ENCODE measurements around the gene NPAS2.

The NPAS2 gene

GRCh38 chr2:100993294-100993693 is 173.4 kb downstream of the NPAS2 start:
- no peak for TF ChIP-seq CTCF (IDR thresholded peaks at IDR 0.05; ENCODE audit: low read length, missing control alignments)
- no peak for DNase-seq (ENCODE audit: low read depth)
- no peak overlapping the region for H3K4me3 ChIP-seq (replicated peaks; ENCODE audit: low read depth, low read length)

- no peak for DNase-seq (ENCODE audit: low read depth)
- TF ChIP-seq CTCF (IDR thresholded peaks at IDR 0.05; ENCODE audit: low read length, missing control alignments) = no peak
- no peak overlapping the region for H3K4me3 ChIP-seq (replicated peaks; ENCODE audit: low read depth, low read length)
These were observed 175.6 kb downstream of the NPAS2 start for GRCh38 chr2:100995309-100996075.

- no peak overlapping the region for H3K4me3 ChIP-seq (replicated peaks; ENCODE audit: low read depth, low read length)
- no peak for DNase-seq (ENCODE audit: low read depth)
- no peak for TF ChIP-seq CTCF (IDR thresholded peaks at IDR 0.05; ENCODE audit: low read length, missing control alignments)
These were observed 177.7 kb downstream of the NPAS2 start for GRCh38 chr2:100997509-100998234.

- H3K4me3 ChIP-seq (replicated peaks; ENCODE audit: low read depth, low read length) = no peak overlapping the region
- TF ChIP-seq CTCF (IDR thresholded peaks at IDR 0.05; ENCODE audit: low read length, missing control alignments) = no peak
- no peak for DNase-seq (ENCODE audit: low read depth)
These were observed 178.3 kb downstream of the NPAS2 start for GRCh38 chr2:100998235-100998573.

GRCh38 chr2:100999995-101000394 is 180.1 kb downstream of the NPAS2 start:
- no peak for TF ChIP-seq CTCF (IDR thresholded peaks at IDR 0.05; ENCODE audit: low read length, missing control alignments)
- H3K4me3 ChIP-seq (replicated peaks; ENCODE audit: low read depth, low read length) = no peak overlapping the region

GRCh38 chr2:101001691-101002561 is 182.0 kb downstream of the NPAS2 start, which contains the start of gene RPL31:
RPL31 (plus strand) TSS chr2:101002289; CDS start chr2:101002702, 413 bp downstream.
- peak within 1 kb of the TSS; percentile 94 for H3K4me3 ChIP-seq (replicated peaks; ENCODE audit: low read depth, low read length)
- TF ChIP-seq CTCF (IDR thresholded peaks at IDR 0.05; ENCODE audit: low read length, missing control alignments) = no peak
- DNase-seq (ENCODE audit: low read depth) = peak; percentile 98

More at GRCh38 chr2:100999995-101000394, 180.1 kb downstream of the NPAS2 start:
- no peak for DNase-seq (ENCODE audit: low read depth)
